ENCODE measurements around the gene ZBP1. TPM values are rescaled to one million over a fixed set of nuclear protein-coding genes. Genes with fewer than 3 reads are reported as not detected.

The ZBP1 gene
- total and polyA plus RNA-seq, 3 donors from 2014 or later: 0.31 to 0.66 TPM; not detected in 1

- H3K4me3 ChIP-seq: no peak overlapping the region
- no peak for DNase-seq
- H3K27me3 ChIP-seq: no peaks in the 10 kb centered on the region
- TF ChIP-seq CTCF (IDR thresholded peaks at IDR 0.05) (no peak), POLR2A (IDR thresholded peaks at IDR 0.05) (no peak)
- WGBS, 2 donors: 92 to 94% methylated on average over 4 to 9 of the region's 9 CpGs
- intact Hi-C loops (cut with DNase I; ENCODE audit: low total_unique reads): no loop called here
- H3K36me3 ChIP-seq (ENCODE audit: low read depth, missing control alignments): no peaks in the 10 kb centered on the region
- H3K9me3 ChIP-seq: no peaks in the 10 kb centered on the region
- no peak overlapping the region for H3K27ac ChIP-seq
- H3K4me1 ChIP-seq: no peaks in the 10 kb centered on the region
Observed at GRCh38 chr20:57663241-57663640, 43.0 kb upstream of the ZBP1 start.

GRCh38 chr20:57662456-57663240, 42.4 kb upstream of the ZBP1 start:
- H3K9me3 ChIP-seq: no peaks in the 10 kb centered on the region
- H3K27ac ChIP-seq: no peak overlapping the region
- WGBS, 2 donors: 79 to 85% methylated on average over 11 to 21 of the region's 21 CpGs
- no peak for DNase-seq
- intact Hi-C loops (cut with DNase I; ENCODE audit: low total_unique reads): no loop called here
- no peaks in the 10 kb centered on the region for H3K4me1 ChIP-seq
- H3K27me3 ChIP-seq: no peaks in the 10 kb centered on the region
- no peak for TF ChIP-seq POLR2A (IDR thresholded peaks at IDR 0.05)
- no peak for TF ChIP-seq CTCF (IDR thresholded peaks at IDR 0.05)
- no peaks in the 10 kb centered on the region for H3K36me3 ChIP-seq (ENCODE audit: low read depth, missing control alignments)
- no peak overlapping the region for H3K4me3 ChIP-seq

GRCh38 chr20:57661746-57662455, 41.7 kb upstream of the ZBP1 start:
- Histone ChIP-seq H3K4me3 (no peak overlapping the region), H3K9me3 (no peaks in the 10 kb centered on the region), H3K27ac (no peak overlapping the region), H3K4me1 (no peaks in the 10 kb centered on the region), H3K27me3 (no peaks in the 10 kb centered on the region), H3K36me3 (ENCODE audit: low read depth, missing control alignments) (no peaks in the 10 kb centered on the region)
- TF ChIP-seq CTCF (IDR thresholded peaks at IDR 0.05) (no peak), POLR2A (IDR thresholded peaks at IDR 0.05) (no peak)
- no peak for DNase-seq
- WGBS, 2 donors: 93 to 94% methylated on average over 25 to 26 of the region's 26 CpGs
- intact Hi-C loops (cut with DNase I; ENCODE audit: low total_unique reads): no loop called here

- Histone ChIP-seq H3K4me3 (no peak overlapping the region), H3K27ac (no peak overlapping the region), H3K27me3 (no peaks in the 10 kb centered on the region), H3K4me1 (no peaks in the 10 kb centered on the region), H3K36me3 (ENCODE audit: low read depth, missing control alignments) (no peaks in the 10 kb centered on the region), H3K9me3 (no peaks in the 10 kb centered on the region)
- TF ChIP-seq CTCF (IDR thresholded peaks at IDR 0.05) (no peak), POLR2A (IDR thresholded peaks at IDR 0.05) (no peak)
- DNase-seq: peak; percentile 12
- 89% methylated on average over 19 to 31 of the region's 31 CpGs for WGBS, 2 donors
- intact Hi-C loops (cut with DNase I; ENCODE audit: low total_unique reads): no loop called here
Observed at GRCh38 chr20:57660922-57661745, 40.9 kb upstream of the ZBP1 start.

Data from testis (tissue), 3 donors.